HG03196 (cell line): Measurements from ENCODE around the gene USH1C.

Source experiments
- ATAC-seq: cut with Tn5 transposase; IDR thresholded peaks from one replicate; pipeline ENCODE4 v1.9.1; 2021; ENCODE audit not compliant: unreplicated experiment

The USH1C gene

DNA sequence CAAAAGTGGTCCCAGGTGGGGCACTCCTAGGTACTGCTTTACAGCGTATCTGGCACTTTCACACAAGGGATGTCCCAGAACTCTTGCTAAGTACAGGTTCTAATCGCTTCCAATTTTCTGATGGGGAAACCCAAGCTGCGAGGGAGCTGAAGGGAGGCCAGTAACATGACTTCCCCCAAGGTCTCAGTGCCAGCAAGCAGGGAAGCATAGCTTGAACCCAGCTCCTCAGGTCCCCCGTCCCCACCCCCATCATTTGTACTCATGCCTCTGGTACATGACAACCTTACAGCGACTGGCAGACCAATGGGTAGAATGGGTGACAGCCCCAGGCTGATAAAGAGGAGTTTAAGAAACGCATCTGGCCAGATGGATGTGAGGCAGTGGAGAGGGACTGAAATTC lies 66.9 kb downstream of the USH1C start:
- ATAC-seq: no peak

DNA sequence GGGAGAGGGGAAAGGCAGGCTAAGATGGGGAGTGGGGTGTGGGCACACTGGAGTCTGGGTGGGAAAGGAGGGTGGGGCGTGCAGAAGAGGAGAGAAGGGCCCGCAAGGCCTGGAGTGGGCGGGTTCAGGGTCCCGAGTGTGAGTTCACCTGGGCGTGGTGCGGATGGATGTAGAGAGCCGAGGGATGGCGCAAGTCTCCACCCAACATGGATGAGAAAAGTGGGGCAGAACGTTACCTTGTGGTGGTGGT lies 67.2 kb downstream of the USH1C start:
- no peak for ATAC-seq

DNA sequence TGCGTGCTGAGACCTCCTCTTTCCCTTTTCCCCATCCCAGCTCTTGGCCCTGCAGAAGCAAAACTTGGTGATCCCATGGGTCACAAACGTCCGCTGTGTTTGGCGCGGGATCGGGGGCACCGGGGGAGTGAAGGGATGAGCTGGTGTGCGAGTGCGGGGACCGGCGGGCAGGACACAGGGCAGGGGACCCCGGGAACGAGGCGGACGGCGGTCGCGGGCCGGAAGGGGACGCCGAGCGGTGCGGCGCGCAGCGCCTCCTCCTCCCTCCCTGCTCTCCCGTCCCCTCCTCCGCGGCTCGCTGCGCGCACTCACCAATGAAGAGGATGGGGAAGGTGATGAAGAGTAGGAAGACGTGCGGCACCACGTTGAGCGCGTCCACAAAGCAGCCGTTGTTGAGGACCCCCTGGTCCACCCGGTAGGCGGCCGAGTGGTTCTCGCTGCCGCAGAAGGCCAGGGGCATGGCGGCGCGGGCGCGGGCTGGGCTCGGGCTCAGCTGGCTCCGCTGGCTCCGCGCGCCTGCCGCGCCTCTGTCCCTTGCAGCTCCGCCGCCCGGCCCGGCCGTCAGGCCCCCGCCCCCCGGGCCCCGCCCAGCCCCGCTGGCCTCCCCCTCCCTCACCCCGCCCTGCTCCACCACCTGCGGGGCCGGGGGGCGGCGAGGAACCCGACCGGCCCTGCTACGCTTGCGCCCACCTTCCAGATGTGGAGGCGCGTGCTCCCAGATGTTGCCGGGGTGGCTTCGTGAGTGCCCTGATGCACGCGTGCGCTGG lies 67.7 kb downstream of the USH1C start, which contains the start of gene ABCC8:
Gene ABCC8 (minus strand): TSS at position 529 of the 767 bp plus-strand sequence. CDS start 69 bp downstream, at position 460.
- no peak for ATAC-seq

DNA sequence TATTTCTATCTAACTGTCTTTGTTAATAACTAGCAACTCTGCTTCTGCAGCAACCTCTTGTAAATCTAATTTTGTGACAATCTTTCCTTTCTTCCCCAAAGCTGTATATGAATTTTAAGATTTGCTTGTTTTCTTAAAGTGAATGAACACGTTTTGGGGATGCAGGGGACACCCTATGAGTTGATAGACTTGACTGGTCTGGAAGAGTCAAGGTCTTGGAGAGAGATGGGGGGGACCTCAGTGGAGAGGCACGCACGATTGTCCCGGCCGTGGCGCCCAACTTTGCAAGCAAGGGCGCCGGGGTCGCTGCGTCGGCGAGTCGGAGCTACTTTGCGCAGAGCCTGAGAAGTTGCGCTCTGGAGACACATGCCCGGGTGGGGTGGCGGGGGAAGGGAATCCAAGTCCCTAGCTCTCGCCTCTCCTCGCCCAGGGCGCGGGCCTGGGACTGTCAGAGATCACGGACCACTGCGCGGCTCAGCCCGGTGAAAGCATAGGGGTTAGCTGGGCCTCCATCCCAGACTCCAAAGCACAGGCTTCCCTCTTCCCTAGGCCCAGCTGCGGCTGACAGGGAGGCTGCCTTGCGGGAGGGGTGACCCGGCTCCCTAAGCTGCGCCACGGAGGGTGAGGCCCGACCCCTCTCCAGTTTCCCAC lies 68.4 kb downstream of the USH1C start:
- ATAC-seq: no peak

DNA sequence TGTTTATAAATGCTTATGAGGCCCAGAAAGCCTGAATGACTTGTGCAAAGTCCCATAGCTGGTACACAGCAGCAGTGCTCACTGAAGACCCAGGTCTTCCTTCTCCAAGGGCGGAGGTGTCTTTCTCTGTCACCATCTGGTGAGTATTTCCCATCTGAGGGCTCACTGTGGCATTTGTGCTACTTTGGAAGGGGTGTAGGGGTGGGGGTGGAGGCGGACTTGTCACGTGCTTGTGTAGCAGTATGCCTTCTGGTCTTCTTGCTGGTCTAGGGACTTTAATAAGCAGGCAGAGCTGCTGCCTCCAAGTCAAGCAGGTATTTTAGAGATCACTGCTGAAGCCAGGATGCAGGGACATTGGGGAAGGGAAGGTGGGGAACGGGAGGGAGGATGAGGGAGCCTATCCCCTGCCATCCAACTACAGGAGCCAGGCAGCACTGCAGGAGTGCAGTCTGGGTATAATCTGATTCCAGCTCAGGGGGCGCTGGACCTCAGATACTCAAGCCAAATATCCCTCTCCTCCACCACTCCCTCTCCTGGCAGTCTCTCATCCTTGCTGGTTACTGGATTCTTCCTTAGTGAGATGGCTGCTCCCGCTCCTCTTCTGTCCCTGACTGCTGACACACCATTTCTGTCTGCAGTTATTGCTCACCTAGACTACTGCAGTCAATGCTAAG lies 71.0 kb downstream of the USH1C start:
- no peak for ATAC-seq

DNA sequence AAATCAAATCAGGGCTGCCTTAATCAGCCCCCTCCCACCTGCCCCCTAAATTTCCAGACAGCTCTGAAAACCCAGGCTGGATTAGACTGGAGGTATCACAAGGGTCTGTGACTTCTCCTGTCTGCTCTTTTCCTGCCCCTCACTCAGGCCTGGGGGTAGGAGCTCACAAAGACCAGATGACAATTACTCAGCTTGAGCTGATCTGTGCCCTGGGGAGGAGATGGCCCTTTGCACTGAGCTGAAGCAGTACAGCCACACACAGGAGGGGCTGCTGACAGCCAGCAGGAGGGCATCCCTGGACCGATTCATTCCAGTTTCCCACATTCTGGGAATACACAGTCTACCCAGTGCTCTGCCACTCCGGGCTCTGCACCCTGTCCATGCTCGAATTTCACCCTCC lies 71.7 kb downstream of the USH1C start:
- ATAC-seq: no peak

DNA sequence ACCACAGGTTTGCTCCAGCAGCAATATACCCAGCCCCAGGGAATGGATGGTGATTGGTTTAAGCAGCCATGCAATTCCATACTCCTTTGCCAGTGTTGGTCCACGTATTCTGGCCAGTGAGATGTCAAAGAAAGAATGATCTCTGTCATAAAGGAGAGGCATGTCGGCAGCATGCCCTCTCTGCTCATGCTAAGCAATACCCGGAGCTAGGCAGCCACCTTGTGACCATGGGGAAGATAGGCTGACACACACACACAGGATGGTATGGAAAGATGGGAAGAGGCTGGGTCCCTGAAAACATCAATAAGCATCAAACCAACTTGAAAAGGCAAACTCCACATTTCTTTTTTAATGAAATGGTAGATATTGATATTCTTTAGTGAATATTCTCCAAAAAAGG lies 72.7 kb downstream of the USH1C start:
- ATAC-seq: no peak

DNA sequence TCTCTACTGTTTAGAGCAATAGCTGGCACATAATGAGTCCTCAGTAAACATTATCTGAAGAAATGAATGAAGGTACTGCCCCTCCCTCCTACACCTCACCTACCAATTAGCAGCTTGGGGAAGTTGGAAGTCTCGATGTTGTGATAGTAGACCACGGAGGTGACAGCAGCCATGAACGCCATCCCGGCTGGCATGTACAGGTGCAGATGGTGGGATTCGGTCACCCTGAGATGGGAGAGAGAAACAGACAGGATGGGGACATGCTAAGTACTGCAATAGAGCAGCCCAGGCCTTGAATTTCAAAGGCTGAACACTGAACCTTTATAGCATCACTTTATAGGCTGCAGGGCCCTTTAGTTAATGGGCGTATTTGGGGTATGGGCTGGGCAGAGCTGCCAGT lies 74.2 kb downstream of the USH1C start:
- ATAC-seq: no peak

DNA sequence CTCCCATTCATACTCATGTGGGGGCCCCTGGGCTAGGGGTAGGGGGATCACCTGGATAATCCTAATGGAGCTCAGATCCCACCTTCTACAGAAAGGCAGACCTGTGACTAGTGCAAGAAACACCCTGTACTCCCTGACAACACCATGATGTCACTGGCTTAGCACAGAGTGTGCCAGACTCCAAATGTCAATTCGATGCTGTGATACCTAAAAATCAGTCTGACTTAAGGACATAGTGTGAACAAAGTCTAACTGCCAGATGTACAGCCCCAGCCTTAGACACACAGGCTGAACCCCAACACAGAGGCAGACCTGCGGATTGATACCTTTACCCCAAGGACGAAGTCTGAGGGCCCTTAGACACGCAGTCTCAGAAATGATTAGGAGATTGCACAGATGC lies 76.1 kb downstream of the USH1C start:
- no peak for ATAC-seq

DNA sequence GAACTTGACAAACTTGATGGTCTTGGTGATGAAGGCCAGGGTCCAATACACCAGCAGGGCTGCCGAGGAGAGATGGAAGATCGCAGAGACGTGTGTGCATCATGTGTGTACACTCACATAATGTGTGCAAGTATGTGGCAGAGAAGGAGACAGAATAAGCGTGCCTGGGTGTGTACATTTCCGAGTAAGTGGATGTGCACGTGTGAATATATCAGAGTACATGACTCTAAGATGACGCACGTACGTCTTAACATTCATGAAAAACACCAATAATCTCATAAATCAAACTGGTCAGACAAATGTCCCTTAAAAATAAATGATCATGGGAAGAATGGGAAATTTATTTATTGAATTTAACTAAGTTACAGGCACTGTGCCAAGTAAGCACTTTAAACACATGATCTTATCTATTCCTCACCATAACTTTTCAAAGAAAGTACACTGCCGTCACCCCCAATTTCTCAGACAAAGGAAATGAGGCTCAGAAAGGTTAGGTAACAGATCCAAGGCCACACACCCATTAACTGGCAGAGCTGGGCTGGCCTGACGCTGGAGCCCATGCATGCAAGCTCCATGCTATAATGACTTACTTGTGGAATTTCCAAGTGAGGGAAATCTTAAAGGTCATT lies 80.6 kb downstream of the USH1C start:
- ATAC-seq: no peak

DNA sequence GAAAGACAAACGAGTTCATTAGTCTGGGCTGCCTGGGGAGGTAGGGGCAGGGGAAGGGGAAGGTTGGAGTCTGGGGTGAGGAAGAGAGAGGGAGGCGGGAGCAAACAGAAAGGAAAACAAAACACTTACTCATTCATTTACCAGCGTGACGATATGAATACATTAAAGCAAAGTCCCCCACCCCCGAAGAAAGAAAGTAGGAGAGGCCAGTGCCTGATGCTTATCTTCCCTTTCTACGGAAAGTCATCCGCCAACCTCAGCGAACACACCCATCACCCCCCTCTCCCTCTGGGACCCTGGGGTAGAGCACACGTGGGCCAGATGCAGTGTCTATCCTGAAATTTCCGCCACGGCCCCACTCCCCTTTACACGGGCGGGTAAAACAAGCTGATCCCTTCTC lies 81.3 kb downstream of the USH1C start:
- ATAC-seq: no peak

DNA sequence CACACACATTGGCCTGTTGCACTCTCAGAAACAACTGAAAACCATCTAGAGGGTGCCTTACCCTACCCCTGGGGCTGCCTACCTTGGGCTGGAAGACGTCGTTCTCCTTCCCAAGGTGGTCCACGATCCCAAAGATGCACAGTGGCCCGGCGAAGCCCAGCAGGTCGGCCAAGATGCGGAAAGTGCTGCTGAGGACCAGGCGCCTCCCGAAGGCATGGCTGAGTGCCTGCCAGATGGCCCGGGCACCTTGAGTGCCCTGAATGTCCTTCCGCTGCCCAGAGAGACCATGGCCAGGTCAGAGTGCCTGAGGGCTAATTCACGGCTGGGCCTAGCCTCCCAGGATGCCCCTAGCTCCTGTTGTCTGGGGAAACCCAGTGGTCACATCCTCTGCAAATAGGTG lies 83.8 kb downstream of the USH1C start:
- no peak for ATAC-seq

DNA sequence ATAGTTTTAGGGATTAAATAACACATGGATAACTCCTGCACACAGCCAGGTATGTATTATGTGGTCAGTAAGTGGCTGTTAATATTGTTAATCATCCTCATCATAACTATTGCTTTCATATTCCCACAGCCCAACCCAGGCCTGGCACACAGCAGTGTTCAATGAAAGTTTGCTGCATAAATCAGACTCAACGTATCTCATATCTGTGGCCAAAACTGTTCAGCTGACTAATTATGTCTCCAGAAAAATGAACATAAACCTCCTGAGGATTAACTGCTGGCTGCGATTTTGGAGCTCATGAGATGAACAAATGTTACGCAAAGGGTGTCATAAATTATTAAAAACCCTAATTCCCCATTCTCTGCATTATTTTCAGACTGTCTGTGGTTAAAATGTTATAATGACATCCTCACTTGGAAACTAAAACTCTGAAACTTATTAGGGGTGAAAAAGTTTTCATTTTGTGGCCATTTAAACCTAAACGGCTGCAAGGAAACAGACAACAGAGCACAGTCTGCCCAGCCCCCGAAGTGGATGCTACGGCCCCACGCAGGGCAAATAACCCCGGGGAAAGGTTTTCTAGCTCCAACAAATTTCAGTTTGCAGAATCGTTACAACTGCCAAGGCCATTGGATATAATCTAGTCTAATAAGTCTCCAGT lies 84.8 kb downstream of the USH1C start:
- ATAC-seq: no peak

DNA sequence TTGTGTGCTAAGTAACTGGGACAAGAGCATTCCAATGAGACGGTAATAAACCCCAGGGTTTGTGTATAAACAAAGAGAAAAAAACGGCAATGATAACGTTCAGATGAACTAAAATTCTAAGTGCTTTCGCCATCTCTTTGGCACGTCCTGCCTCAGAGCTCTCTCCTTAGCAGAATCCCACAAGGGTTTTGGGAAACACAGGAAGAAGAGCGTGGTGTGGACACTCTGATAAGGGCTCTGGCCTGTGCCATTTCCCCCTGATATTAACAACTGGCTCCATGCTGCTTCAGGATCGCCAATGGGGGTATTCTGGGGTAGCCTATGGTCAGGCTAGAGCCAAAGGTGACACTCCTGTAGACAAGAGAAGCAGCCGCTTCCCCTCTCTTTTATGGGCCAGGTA lies 85.9 kb downstream of the USH1C start:
- ATAC-seq: no peak

DNA sequence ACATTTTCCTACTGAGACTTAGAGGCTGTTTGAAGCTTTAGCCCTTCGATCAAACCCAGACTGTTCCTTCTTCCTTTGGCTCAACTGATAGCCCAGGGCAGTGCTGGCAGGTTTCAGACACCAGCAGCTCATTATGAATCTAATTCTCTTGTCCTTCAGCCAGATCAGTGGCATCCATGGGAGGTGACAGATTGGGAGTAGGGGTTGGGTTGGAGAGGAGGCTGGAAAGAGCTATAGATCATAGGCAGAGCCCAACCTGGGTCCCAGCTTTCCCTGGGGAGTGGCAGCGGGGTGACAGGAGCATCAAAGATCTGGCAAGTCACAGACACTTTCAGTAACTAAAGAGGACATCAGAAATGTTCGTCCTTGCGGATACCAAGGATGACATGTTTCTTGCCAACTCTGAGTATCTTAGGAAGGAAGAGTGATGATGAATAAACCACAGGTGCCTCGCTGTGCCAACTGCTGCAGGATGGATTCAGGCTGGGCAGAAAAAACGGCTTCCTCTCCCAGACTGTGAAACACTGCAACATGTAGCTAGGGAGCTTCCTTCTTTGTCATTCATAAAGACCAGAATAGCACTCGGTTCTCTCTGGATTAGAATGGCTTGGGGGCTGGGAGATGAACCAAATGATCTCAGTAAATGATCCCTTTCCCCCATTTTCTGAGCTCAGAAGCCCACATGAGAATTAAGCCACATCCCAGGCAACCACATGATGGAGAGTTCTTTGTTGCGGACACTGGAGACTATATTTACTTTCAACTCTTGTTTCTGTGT lies 86.6 kb downstream of the USH1C start:
- ATAC-seq: no peak

DNA sequence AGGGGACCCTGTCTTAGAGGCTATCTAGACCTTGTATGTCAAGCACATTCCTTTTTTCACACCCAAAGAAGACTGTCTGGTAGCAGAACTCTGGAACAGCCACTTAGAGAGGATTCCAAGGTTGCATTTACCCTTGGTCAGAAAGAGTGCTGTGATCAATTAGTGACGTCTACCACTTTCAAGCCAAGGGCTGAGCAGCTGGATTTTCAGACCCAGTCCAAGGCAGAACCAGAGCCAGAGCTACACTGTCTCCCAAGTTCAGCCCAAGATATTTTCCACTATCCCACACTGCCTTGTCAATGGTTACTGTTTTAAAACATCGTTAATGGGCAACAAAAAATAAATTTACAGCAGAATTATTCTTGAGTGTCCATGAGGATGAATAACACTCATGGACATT lies 91.5 kb downstream of the USH1C start:
- no peak for ATAC-seq

DNA sequence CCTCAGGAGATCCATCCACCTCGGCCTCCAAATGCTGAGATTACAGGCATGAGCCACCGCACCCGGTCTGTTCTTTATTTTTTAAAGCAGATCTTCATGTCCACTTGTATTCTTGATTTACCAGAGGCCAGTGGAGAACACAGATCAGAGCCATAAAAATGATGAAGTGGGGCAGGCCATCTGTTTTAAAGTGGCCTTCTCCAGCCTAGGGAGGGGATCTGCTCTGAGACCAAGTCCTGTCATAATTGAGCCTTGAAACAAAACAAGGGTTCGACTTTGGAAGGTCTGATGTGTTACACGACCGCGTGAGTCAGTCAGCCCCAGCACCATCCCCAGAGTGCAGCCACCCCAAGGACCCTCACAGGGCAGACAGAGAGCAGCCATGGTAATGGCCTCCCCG lies 95.1 kb downstream of the USH1C start:
- no peak for ATAC-seq

DNA sequence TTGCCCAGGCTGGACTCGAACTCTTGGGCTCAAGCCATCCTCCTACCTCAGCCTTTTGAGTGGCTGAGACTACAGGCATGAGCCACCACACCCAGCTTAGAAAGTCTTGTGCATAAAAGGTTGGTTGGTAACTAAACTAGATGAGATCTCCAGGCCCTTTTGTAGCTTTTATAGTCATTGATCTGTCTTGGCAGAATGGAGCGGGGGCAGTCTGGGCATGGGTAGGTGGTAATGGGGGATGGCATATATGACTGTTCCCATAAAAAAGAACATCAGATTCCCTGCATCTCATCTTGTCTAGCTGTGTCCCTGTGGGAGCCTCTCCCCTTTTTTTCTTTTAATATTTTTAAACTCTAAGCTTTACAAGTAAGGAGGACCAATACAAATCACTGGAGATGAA lies 97.7 kb downstream of the USH1C start:
- ATAC-seq: no peak

DNA sequence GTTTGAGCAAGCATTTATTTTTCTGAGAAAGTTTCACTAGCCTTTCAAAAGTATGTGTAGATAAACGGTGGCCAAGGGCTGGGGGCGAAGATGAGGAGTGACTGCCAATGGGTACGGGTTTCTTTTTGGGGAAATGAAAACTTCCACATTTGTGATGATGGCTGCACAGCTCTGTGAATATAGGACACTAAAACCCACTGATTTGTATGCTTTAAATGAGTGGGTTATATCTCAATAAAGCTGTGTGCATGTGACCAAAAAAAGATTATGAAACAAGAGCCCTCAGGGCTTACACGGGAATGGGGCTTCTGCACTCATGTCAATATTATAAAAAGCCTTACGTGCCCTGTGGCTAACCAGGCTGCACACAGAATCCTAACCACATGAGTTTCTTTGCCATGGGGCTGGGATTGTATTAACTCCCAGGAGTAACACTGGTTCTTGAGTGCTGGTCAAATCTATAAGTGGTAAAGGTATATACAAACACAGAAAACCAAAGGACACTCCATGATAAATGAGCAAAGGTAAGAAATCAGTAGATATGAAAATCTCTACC lies 98.9 kb downstream of the USH1C start:
- ATAC-seq: no peak

DNA sequence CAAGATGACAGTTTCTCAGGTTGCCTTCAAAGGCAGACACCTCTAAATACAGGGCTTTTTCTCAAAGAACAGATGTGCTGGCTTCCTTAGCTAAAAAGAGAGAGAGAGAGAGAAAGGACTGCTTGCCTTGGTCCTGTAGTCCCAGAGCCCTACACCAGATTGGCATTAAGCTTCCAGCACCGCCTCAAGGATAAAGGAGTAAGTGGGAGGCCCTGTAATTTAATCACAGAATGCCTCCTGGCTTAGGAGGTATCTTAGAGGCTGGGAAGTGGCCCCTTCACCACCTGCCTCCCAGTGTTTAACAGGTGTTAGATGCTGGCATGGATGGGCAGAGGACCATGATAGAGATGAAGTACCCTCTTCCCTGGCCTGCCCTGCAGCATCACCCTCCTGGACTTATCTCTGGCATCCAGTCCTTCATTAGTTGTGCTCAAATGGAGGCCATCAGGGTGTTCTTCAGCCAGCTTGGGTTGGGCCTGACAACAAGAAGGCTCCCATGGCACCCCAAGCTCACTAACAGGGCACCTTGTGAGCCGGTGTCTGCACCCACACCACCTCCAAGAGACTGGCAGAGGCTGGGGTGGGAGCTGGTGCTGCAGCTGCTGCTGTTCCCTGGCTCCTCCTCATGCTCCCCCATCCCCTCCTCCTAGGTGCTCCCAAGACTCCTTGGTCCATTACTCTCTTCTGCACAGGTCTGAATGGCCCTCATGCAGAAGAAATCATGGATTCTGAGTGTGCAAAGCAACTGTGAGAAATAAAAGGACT lies 100.1 kb downstream of the USH1C start:
- ATAC-seq: no peak
